IMR-90 (cell line): ENCODE data around the gene PRKAR1B. TPM values are rescaled to one million over a fixed set of nuclear protein-coding genes. Genes with fewer than 3 reads are reported as not detected.

Experiments
- ATAC-seq: fragments of 200-7000 bp; cut with Tn5 transposase; 2 replicates; pipeline ENCODE4 v1.9.1; 2020; ENCODE audit warnings: low read depth, mild to moderate bottlenecking, moderate library complexity
- BruUV-seq: library from RNA; stranded (reverse); fragments of 400-500 nt; replicated peaks from 2 replicates; lab custom pipeline; 2021; lab: Mats Ljungman, UMichigan
- CTCF ChIA-PET: fragments of 300-600 bp; formaldehyde crosslinking; extraction: SDS; loops from one replicate; lab custom pipeline; 2021; ENCODE audit warnings: antibody characterized with exemption; lab: Yijun Ruan, JAX
- POLR2A ChIA-PET: fragments of 300-600 bp; sonication (Branson Sonifier 250); formaldehyde crosslinking; loops from one replicate; lab custom pipeline; 2022; ENCODE audit warnings: antibody characterized with exemption; ENCODE audit not compliant: unreplicated experiment; lab: Charles Lee
- DNase-seq: peaks from one replicate; pipeline ENCODE4 v3.0.0; 2013
- H2AFZ ChIP-seq: replicated peaks from 2 replicates; pipeline ENCODE3; 2013; ENCODE audit warnings: low read length, mild to moderate bottlenecking; ENCODE audit not compliant: poor library complexity
- H2AK5ac ChIP-seq: 2 replicates; pipeline ENCODE4 v1.6.1; 2013; ENCODE audit warnings: low read depth, low read length, inconsistent platforms
- H2AK9ac ChIP-seq: replicated peaks from 2 replicates; pipeline ENCODE3; 2013; ENCODE audit warnings: mild to moderate bottlenecking, low read depth, low read length, moderate library complexity; ENCODE audit not compliant: poor library complexity
- H2BK120ac ChIP-seq: 2 replicates; pipeline ENCODE4 v1.6.1; 2013; ENCODE audit warnings: low read depth, low read length, inconsistent platforms
- H2BK15ac ChIP-seq: 3 replicates; pipeline ENCODE4 v1.6.1; 2013; ENCODE audit warnings: low read depth, low read length, inconsistent platforms
- H2BK20ac ChIP-seq: 2 replicates; pipeline ENCODE4 v1.6.1; 2013; ENCODE audit warnings: low read depth, mild to moderate bottlenecking, inconsistent platforms, low read length, moderate library complexity
- H2BK5ac ChIP-seq: 2 replicates; pipeline ENCODE4 v1.6.1; 2013; ENCODE audit warnings: mild to moderate bottlenecking, low read depth, low read length, inconsistent platforms; ENCODE audit not compliant: poor library complexity, severe bottlenecking
- H3K14ac ChIP-seq: replicated peaks from 2 replicates; pipeline ENCODE4 v1.6.1; 2013; ENCODE audit warnings: low read depth, low read length, inconsistent platforms
- H3K18ac ChIP-seq: 2 replicates; pipeline ENCODE4 v1.6.1; 2013; ENCODE audit warnings: low read depth, low read length, control low read depth
- H3K23ac ChIP-seq: 2 replicates; pipeline ENCODE4 v1.6.1; 2013; ENCODE audit warnings: low read depth, low read length, inconsistent platforms
- H3K27ac ChIP-seq: 2 replicates; pipeline ENCODE4 v1.5.1; 2013; ENCODE audit warnings: mild to moderate bottlenecking, control low read depth, low read length; ENCODE audit not compliant: insufficient read depth
- H3K27me3 ChIP-seq: 2 replicates; pipeline ENCODE4 v1.6.1; 2013; ENCODE audit warnings: low read length; ENCODE audit not compliant: control insufficient read depth, insufficient read depth
- H3K36me3 ChIP-seq: 2 replicates; pipeline ENCODE4 v1.6.1; 2013; ENCODE audit warnings: low read length, mixed read lengths; ENCODE audit not compliant: control insufficient read depth, insufficient read depth
- H3K4ac ChIP-seq: 2 replicates; pipeline ENCODE4 v1.6.1; 2013; ENCODE audit warnings: low read depth, low read length, inconsistent platforms
- H3K4me1 ChIP-seq: 2 replicates; pipeline ENCODE4 v1.6.1; 2013; ENCODE audit warnings: low read length, mixed read lengths; ENCODE audit not compliant: control insufficient read depth, insufficient read depth
- H3K4me2 ChIP-seq: 2 replicates; pipeline ENCODE4 v1.6.1; 2013; ENCODE audit warnings: low read depth, mild to moderate bottlenecking, control low read depth, low read length, moderate library complexity
- H3K4me3 ChIP-seq: 2 replicates; pipeline ENCODE4 v1.5.1; 2013; ENCODE audit warnings: low read depth, mild to moderate bottlenecking, control low read depth, low read length, moderate library complexity; ENCODE audit not compliant: insufficient read depth
- H3K56ac ChIP-seq: 2 replicates; pipeline ENCODE4 v1.6.1; 2013; ENCODE audit warnings: low read length, inconsistent platforms; ENCODE audit not compliant: insufficient read depth; ENCODE audit errors: extremely low read depth
- H3K79me1 ChIP-seq, 2 experiments: 2 replicates each; pipeline ENCODE4 v1.6.1; 2013; ENCODE audit warnings: low read length in 2 of 2, inconsistent platforms in 1 of 2, low read depth in 1 of 2
- H3K9ac ChIP-seq: 2 replicates; pipeline ENCODE4 v1.6.1; 2013; ENCODE audit warnings: low read depth, low read length, control low read depth
- H3K9me1 ChIP-seq: 2 replicates; pipeline ENCODE4 v1.6.1; 2013; ENCODE audit warnings: low read length, inconsistent platforms; ENCODE audit not compliant: insufficient read depth
- H3K9me3 ChIP-seq: 2 replicates; pipeline ENCODE4 v1.6.1; 2013; ENCODE audit warnings: low read length; ENCODE audit not compliant: control insufficient read depth, insufficient read depth
- H4K20me1 ChIP-seq: 2 replicates; pipeline ENCODE4 v1.6.1; 2013; ENCODE audit warnings: low read length, inconsistent platforms; ENCODE audit not compliant: insufficient read depth
- H4K5ac ChIP-seq: 2 replicates; pipeline ENCODE4 v1.6.1; 2013; ENCODE audit warnings: mild to moderate bottlenecking, low read depth, low read length, control low read depth
- H4K8ac ChIP-seq, 2 experiments: 2 replicates each; pipeline ENCODE4 v1.6.1; 2013; ENCODE audit warnings: low read depth in 2 of 2, low read length in 2 of 2, control low read depth in 1 of 2, inconsistent platforms in 1 of 2
- H4K91ac ChIP-seq: 2 replicates; pipeline ENCODE4 v1.6.1; 2013; ENCODE audit warnings: low read depth, low read length, inconsistent platforms; ENCODE audit not compliant: insufficient read depth
- BHLHE40 ChIP-seq: fragments of 150-350 bp; IDR thresholded peaks from 2 replicates; pipeline ENCODE4 v1.6.1; 2016; ENCODE audit warnings: mild to moderate bottlenecking, low read depth, low read length
- CTCF ChIP-seq: conservative IDR thresholded peaks from 2 replicates; pipeline ENCODE4 v1.5.1; 2012; ENCODE audit warnings: mild to moderate bottlenecking, low read depth, low read length, improper control_type of control experiment
- ELK1 ChIP-seq: fragments of 150-350 bp; IDR thresholded peaks from 2 replicates; pipeline ENCODE4 v1.6.1; 2016; ENCODE audit warnings: low read depth, mild to moderate bottlenecking, low read length, moderate library complexity, borderline replicate concordance
- MAFK ChIP-seq: IDR thresholded peaks from 2 replicates; pipeline ENCODE4 v1.6.1; 2012; ENCODE audit warnings: low read depth, low read length, improper control_type of control experiment
- MXI1 ChIP-seq: IDR thresholded peaks from 2 replicates; pipeline ENCODE4 v1.6.1; 2012; ENCODE audit warnings: low read depth, mild to moderate bottlenecking, low read length, moderate library complexity, borderline replicate concordance
- NFE2L2 ChIP-seq: fragments of 150-350 bp; IDR thresholded peaks from 2 replicates; pipeline ENCODE4 v1.6.1; 2016; ENCODE audit warnings: low read depth, mild to moderate bottlenecking, low read length
- POLR2A ChIP-seq: IDR thresholded peaks from 2 replicates; pipeline ENCODE4 v1.6.1; 2012; ENCODE audit warnings: mild to moderate bottlenecking, low read depth, low read length
- RAD21 ChIP-seq: IDR thresholded peaks from 2 replicates; pipeline ENCODE4 v1.6.1; 2012; ENCODE audit warnings: low read length, improper control_type of control experiment
- RCOR1 ChIP-seq: IDR thresholded peaks from 2 replicates; pipeline ENCODE4 v1.6.1; 2012; ENCODE audit warnings: mild to moderate bottlenecking, low read length, improper control_type of control experiment; ENCODE audit not compliant: insufficient replicate concordance
- RFX5 ChIP-seq: IDR thresholded peaks from 2 replicates; pipeline ENCODE4 v1.8.0; 2012; ENCODE audit warnings: low read depth, mild to moderate bottlenecking, low read length, moderate library complexity
- SMC3 ChIP-seq: fragments of 150-350 bp; IDR thresholded peaks from 2 replicates; pipeline ENCODE4 v1.6.1; 2016; ENCODE audit warnings: low read depth, mild to moderate bottlenecking, antibody characterized with exemption, low read length, moderate library complexity
- USF2 ChIP-seq: fragments of 150-350 bp; IDR thresholded peaks from 2 replicates; pipeline ENCODE4 v1.6.1; 2017; ENCODE audit warnings: mild to moderate bottlenecking, antibody characterized with exemption, low read length, low read depth
- WGBS, 2 experiments: methylation state at CpG; one replicate each; pipeline versions ENCODE4 v1.1.5 to v1.1.7; 2013; ENCODE audit warnings: missing lambda C conversion rate in 2 of 2; ENCODE audit not compliant: insufficient read length in 1 of 2; ENCODE audit errors: extremely low coverage in 2 of 2; 5-methylcytosine and 5-hydroxymethylcytosine counted together
- dilution Hi-C: fragments of 300-500 bp; cut with HindIII; formaldehyde crosslinking; loops from one replicate; pipeline ENCODE4 v1.14.3; 2018; ENCODE audit warnings: low sequenced_read_pairs; ENCODE audit not compliant: unreplicated experiment
- in situ Hi-C: fragments of 300-500 bp; cut with MboI; formaldehyde crosslinking; loops from 3 replicates; pipeline ENCODE4 v1.14.3; 2019; ENCODE audit warnings: low sequenced_read_pairs, inconsistent platforms, mixed read lengths
- intact Hi-C: fragments of 100-400 bp; cut with micrococcal nuclease; formaldehyde crosslinking; loops from 2 replicates; pipeline ENCODE4 v1.10.0; 2022
- polyA plus RNA-seq, 3 experiments: library from polyadenylated mRNA; depleted of rRNA; stranded (reverse); fragments of >200 nt; gene quantifications; 2 replicates each; pipeline ENCODE4 v1.2.3, GENCODE V29; 2012; ENCODE audit warnings: low replicate concordance in 1 of 3
- total RNA-seq: library from RNA; depleted of rRNA; stranded (reverse); fragments of >200 nt; gene quantifications from 2 replicates; pipeline ENCODE4 v1.2.3, GENCODE V29; 2012

Gene PRKAR1B
- total and polyA plus RNA-seq, 2 of the 4 experiments (the other 2 are of a cell fraction) = 15.2 to 20.2 TPM

- ChIA-PET POLR2A (no interaction called here), CTCF (no interaction called here)
- Histone ChIP-seq H3K9ac (no peak overlapping the region), H3K9me1 (no peaks in the 10 kb centered on the region), H4K20me1 (no peaks in the 10 kb centered on the region; the same call in 1 of the 2 replicates), H3K4ac (no peak overlapping the region), H2BK120ac (no peak overlapping the region), H2AFZ (no peak overlapping the region), H3K4me3 (no peak overlapping the region), H3K56ac (no peak overlapping the region), H2AK5ac (no peak overlapping the region), H3K27me3 (no peaks in the 10 kb centered on the region), H2BK5ac (no peak overlapping the region), H3K18ac (no peak overlapping the region), H3K4me2 (no peak overlapping the region), H3K36me3 (peaks cover 6% of the 10 kb centered on the region), H3K79me1 (no peaks in the 10 kb centered on the region; a peak in 1 of 4 replicates), H3K9me3 (no peaks in the 10 kb centered on the region; the same call in 1 of the 2 replicates), H4K5ac (no peak overlapping the region), H2AK9ac (no peak overlapping the region), H3K27ac (no peak overlapping the region), H2BK20ac (no peak overlapping the region), H3K23ac (no peak overlapping the region), H4K91ac (no peak overlapping the region), H3K4me1 (no peaks in the 10 kb centered on the region), H4K8ac (no peak overlapping the region), H2BK15ac (no peak overlapping the region), H3K14ac (no peak overlapping the region)
- no peak for TF ChIP-seq MXI1
- no peak for TF ChIP-seq BHLHE40
- no peak for TF ChIP-seq ELK1
- TF ChIP-seq RCOR1 = no peak
- no peak for TF ChIP-seq NFE2L2
- no peak for TF ChIP-seq RAD21
- TF ChIP-seq USF2 = no peak
- no peak for TF ChIP-seq RFX5
- no peak for TF ChIP-seq MAFK
- no peak for TF ChIP-seq POLR2A
- no peak for TF ChIP-seq CTCF
- TF ChIP-seq SMC3 = no peak
- intact Hi-C loops (no loop called here), in situ Hi-C loops (no loop called here), dilution Hi-C loops (no loop called here)
- no peak for ATAC-seq
- no peak for DNase-seq
- WGBS, 2 experiments = 92% methylated on average over 19 of the region's 34 CpGs; no CpG with 5 or more reads in 1 of the 2 experiments
- BruUV-seq = no TSS peak
These were observed 222.6 kb downstream of the PRKAR1B start for GRCh38 chr7:504221-505111.
